ENCODE results near the gene CEP95. TPM values are rescaled to one million over a fixed set of nuclear protein-coding genes. Genes with fewer than 3 reads are reported as not detected.
"Not testable (repeated sequence)": the region's sequence is repeated elsewhere in the genome, so short reads cannot be mapped to it uniquely, and the experiment has no call there.

Gene CEP95
- total RNA-seq, 1 experiment from 2014 or later: 48.8 TPM

GRCh38 chr17:64540118-64540776 lies 33.5 kb downstream of the CEP95 start:
- no peak for DNase-seq (ENCODE audit: low read depth, low spot score)
- in situ Hi-C loops (cut with HindIII; ENCODE audit: low pct_unique_long_range_greater_than_20kb, low sequenced_read_pairs): no loop called here

GRCh38 chr17:64544742-64545141 lies 38.0 kb downstream of the CEP95 start:
- in situ Hi-C loops (cut with HindIII; ENCODE audit: low pct_unique_long_range_greater_than_20kb, low sequenced_read_pairs): no loop called here
- DNase-seq (ENCODE audit: low read depth, low spot score): no peak

- no peak for DNase-seq (ENCODE audit: low read depth, low spot score)
- in situ Hi-C loops (cut with HindIII; ENCODE audit: low pct_unique_long_range_greater_than_20kb, low sequenced_read_pairs): no loop called here
Measured at GRCh38 chr17:64546716-64547115, 39.9 kb downstream of the CEP95 start.

- in situ Hi-C loops (cut with HindIII; ENCODE audit: low pct_unique_long_range_greater_than_20kb, low sequenced_read_pairs): no loop called here
- no peak for DNase-seq (ENCODE audit: low read depth, low spot score)
Measured at GRCh38 chr17:64547319-64547718, 40.5 kb downstream of the CEP95 start.

GRCh38 chr17:64551461-64551860 lies 44.7 kb downstream of the CEP95 start:
- in situ Hi-C loops (cut with HindIII; ENCODE audit: low pct_unique_long_range_greater_than_20kb, low sequenced_read_pairs): no loop called here
- DNase-seq (ENCODE audit: low read depth, low spot score): no peak

- DNase-seq (ENCODE audit: low read depth, low spot score): peak; percentile 37
- in situ Hi-C loops (cut with HindIII; ENCODE audit: low pct_unique_long_range_greater_than_20kb, low sequenced_read_pairs): no loop called here
Measured at GRCh38 chr17:64554028-64554637, 47.4 kb downstream of the CEP95 start.

GRCh38 chr17:64555281-64555680 lies 48.5 kb downstream of the CEP95 start:
- no peak for DNase-seq (ENCODE audit: low read depth, low spot score)
- in situ Hi-C loops (cut with HindIII; ENCODE audit: low pct_unique_long_range_greater_than_20kb, low sequenced_read_pairs): no loop called here

- in situ Hi-C loops (cut with HindIII; ENCODE audit: low pct_unique_long_range_greater_than_20kb, low sequenced_read_pairs): loop anchor here (10.0 kb wide), 1 partner anchor 181 kb away; no protein-coding TSS in a partner anchor
- no peak for DNase-seq (ENCODE audit: low read depth, low spot score)
Measured at GRCh38 chr17:64564098-64564497, 57.3 kb downstream of the CEP95 start.

- no peak for DNase-seq (ENCODE audit: low read depth, low spot score)
- in situ Hi-C loops (cut with HindIII; ENCODE audit: low pct_unique_long_range_greater_than_20kb, low sequenced_read_pairs): loop anchor here (10.0 kb wide), 1 partner anchor 179 kb away; no protein-coding TSS in a partner anchor
Measured at GRCh38 chr17:64565563-64565962, 58.8 kb downstream of the CEP95 start.

- in situ Hi-C loops (cut with HindIII; ENCODE audit: low pct_unique_long_range_greater_than_20kb, low sequenced_read_pairs): no loop called here
- DNase-seq (ENCODE audit: low read depth, low spot score): no peak
Measured at GRCh38 chr17:64571746-64572145, 65.0 kb downstream of the CEP95 start.

- DNase-seq (ENCODE audit: low read depth, low spot score): no peak
- in situ Hi-C loops (cut with HindIII; ENCODE audit: low pct_unique_long_range_greater_than_20kb, low sequenced_read_pairs): no loop called here
Measured at GRCh38 chr17:64572682-64573154, 65.9 kb downstream of the CEP95 start.

- no peak for DNase-seq (ENCODE audit: low read depth, low spot score)
- in situ Hi-C loops (cut with HindIII; ENCODE audit: low pct_unique_long_range_greater_than_20kb, low sequenced_read_pairs): no loop called here
Measured at GRCh38 chr17:64573214-64573613, 66.4 kb downstream of the CEP95 start.

GRCh38 chr17:64574646-64575045 lies 67.9 kb downstream of the CEP95 start:
- DNase-seq (ENCODE audit: low read depth, low spot score): no peak
- in situ Hi-C loops (cut with HindIII; ENCODE audit: low pct_unique_long_range_greater_than_20kb, low sequenced_read_pairs): no loop called here

GRCh38 chr17:64575431-64575830 lies 68.7 kb downstream of the CEP95 start:
- in situ Hi-C loops (cut with HindIII; ENCODE audit: low pct_unique_long_range_greater_than_20kb, low sequenced_read_pairs): no loop called here
- DNase-seq (ENCODE audit: low read depth, low spot score): no peak

- in situ Hi-C loops (cut with HindIII; ENCODE audit: low pct_unique_long_range_greater_than_20kb, low sequenced_read_pairs); DNase-seq (ENCODE audit: low read depth, low spot score): not testable (repeated sequence)
Measured at GRCh38 chr17:64577025-64577424, 70.2 kb downstream of the CEP95 start.

GRCh38 chr17:64579917-64580316 lies 73.1 kb downstream of the CEP95 start:
- no peak for DNase-seq (ENCODE audit: low read depth, low spot score)
- in situ Hi-C loops (cut with HindIII; ENCODE audit: low pct_unique_long_range_greater_than_20kb, low sequenced_read_pairs): no loop called here

- no peak for DNase-seq (ENCODE audit: low read depth, low spot score)
- in situ Hi-C loops (cut with HindIII; ENCODE audit: low pct_unique_long_range_greater_than_20kb, low sequenced_read_pairs): no loop called here
Measured at GRCh38 chr17:64580384-64581315, 73.9 kb downstream of the CEP95 start.

- in situ Hi-C loops (cut with HindIII; ENCODE audit: low pct_unique_long_range_greater_than_20kb, low sequenced_read_pairs): no loop called here
- no peak for DNase-seq (ENCODE audit: low read depth, low spot score)
Measured at GRCh38 chr17:64583038-64583437, 76.3 kb downstream of the CEP95 start.

Measured in SK-MEL-5 (cell line).